ENCODE measurements around the gene RPS3. TPM values are rescaled to one million over a fixed set of nuclear protein-coding genes. Genes with fewer than 3 reads are reported as not detected.
A peak's percentile ranks its signal among the peaks of the same experiment; 100 is the strongest.

The RPS3 gene
- total RNA-seq, 2 donors from 2014 or later = 921 to 1,114 TPM

DNA sequence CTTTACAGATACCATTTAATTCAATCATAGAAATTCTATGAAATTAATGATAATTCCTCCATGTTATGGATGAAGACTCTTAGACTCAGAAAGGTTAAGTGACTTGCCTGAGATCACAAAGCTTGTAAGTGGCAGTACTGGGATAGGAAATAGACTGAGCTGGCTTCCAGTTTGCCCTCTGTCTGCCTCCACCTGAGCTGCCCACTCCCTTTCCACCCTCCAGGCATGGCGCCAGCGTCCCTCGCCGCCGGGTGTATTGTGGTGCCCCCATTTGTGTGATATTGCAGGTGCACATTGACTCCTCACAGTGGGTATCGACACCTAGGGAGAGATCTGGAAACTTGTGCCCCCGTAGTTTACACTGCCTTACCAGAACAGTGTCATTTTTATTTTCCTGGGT, 9.4 kb upstream of the RPS3 start:
- H3K27ac ChIP-seq = no peak overlapping the region
- H3K4me3 ChIP-seq = no peak overlapping the region
- H3K4me1 ChIP-seq = peaks cover 6% of the 10 kb centered on the region
- ATAC-seq = no peak
- DNase-seq = no peak
- H3K9me3 ChIP-seq = no peaks in the 10 kb centered on the region
- no peaks in the 10 kb centered on the region for H3K36me3 ChIP-seq (replicated peaks in 1 of 2; ENCODE audit: insufficient read depth in 1 of 2, low read depth in 2 of 2)
- no peaks in the 10 kb centered on the region for H3K27me3 ChIP-seq
- WGBS, 2 donors = 69 to 74% methylated on average over 7 of the region's 7 CpGs
- intact Hi-C loops (cut with DNase I) = no loop called here
- no peak for TF ChIP-seq POLR2A (IDR thresholded peaks at IDR 0.05)
- TF ChIP-seq, protein P1, sequence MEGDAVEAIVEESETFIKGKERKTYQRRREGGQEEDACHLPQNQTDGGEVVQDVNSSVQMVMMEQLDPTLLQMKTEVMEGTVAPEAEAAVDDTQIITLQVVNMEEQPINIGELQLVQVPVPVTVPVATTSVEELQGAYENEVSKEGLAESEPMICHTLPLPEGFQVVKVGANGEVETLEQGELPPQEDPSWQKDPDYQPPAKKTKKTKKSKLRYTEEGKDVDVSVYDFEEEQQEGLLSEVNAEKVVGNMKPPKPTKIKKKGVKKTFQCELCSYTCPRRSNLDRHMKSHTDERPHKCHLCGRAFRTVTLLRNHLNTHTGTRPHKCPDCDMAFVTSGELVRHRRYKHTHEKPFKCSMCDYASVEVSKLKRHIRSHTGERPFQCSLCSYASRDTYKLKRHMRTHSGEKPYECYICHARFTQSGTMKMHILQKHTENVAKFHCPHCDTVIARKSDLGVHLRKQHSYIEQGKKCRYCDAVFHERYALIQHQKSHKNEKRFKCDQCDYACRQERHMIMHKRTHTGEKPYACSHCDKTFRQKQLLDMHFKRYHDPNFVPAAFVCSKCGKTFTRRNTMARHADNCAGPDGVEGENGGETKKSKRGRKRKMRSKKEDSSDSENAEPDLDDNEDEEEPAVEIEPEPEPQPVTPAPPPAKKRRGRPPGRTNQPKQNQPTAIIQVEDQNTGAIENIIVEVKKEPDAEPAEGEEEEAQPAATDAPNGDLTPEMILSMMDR (IDR thresholded peaks at IDR 0.05) = no peak

GRCh38 chr11:75394085-75394840, 5.1 kb upstream of the RPS3 start:
- WGBS, 2 donors = 69 to 73% methylated on average over 8 of the region's 8 CpGs
- no peaks in the 10 kb centered on the region for H3K36me3 ChIP-seq (replicated peaks in 1 of 2; ENCODE audit: insufficient read depth in 1 of 2, low read depth in 2 of 2)
- TF ChIP-seq, protein P1 (IDR thresholded peaks at IDR 0.05) = no peak
- TF ChIP-seq POLR2A (IDR thresholded peaks at IDR 0.05) = no peak
- no peak for DNase-seq
- no peak overlapping the region for H3K27ac ChIP-seq
- H3K9me3 ChIP-seq = no peaks in the 10 kb centered on the region
- H3K4me1 ChIP-seq = no peaks in the 10 kb centered on the region
- no peaks in the 10 kb centered on the region for H3K27me3 ChIP-seq
- ATAC-seq = no peak
- intact Hi-C loops (cut with DNase I) = no loop called here
- no peak overlapping the region for H3K4me3 ChIP-seq

GRCh38 chr11:75398906-75399305, 412 bp upstream of the RPS3 start:
- 62 to 63% methylated on average over 8 of the region's 8 CpGs for WGBS, 2 donors

GRCh38 chr11:75400146-75400865, 988 bp downstream of the RPS3 start:
- H3K4me1 ChIP-seq = peaks cover 32% of the 10 kb centered on the region
- TF ChIP-seq POLR2A (IDR thresholded peaks at IDR 0.05) = no peak
- TF ChIP-seq, protein P1 (IDR thresholded peaks at IDR 0.05) = no peak
- H3K27ac ChIP-seq = peak overlapping the region; percentile 76 to 91 (median 86)
- H3K36me3 ChIP-seq (replicated peaks in 1 of 2; ENCODE audit: insufficient read depth in 1 of 2, low read depth in 2 of 2) = peaks cover 4 to 23% of the 10 kb centered on the region in 2 donors
- ATAC-seq = no peak
- H3K9me3 ChIP-seq = no peaks in the 10 kb centered on the region
- intact Hi-C loops (cut with DNase I) = no loop called here
- WGBS, 2 donors = 5 to 12% methylated on average over 11 of the region's 11 CpGs
- H3K4me3 ChIP-seq = peak overlapping the region; percentile 52 to 54
- DNase-seq = no peak
- no peaks in the 10 kb centered on the region for H3K27me3 ChIP-seq

More at GRCh38 chr11:75398906-75399305, 412 bp upstream of the RPS3 start:
- ATAC-seq (peak; percentile 3), DNase-seq (no peak)
- Histone ChIP-seq H3K27ac (no peak overlapping the region), H3K4me1 (peaks cover 32% of the 10 kb centered on the region), H3K27me3 (no peaks in the 10 kb centered on the region), H3K4me3 (no peak overlapping the region), H3K36me3 (replicated peaks in 1 of 2; ENCODE audit: insufficient read depth in 1 of 2, low read depth in 2 of 2) (peaks cover 0 to 15% of the 10 kb centered on the region in 2 donors), H3K9me3 (no peaks in the 10 kb centered on the region)
- TF ChIP-seq POLR2A (IDR thresholded peaks at IDR 0.05) = no peak
- TF ChIP-seq, protein P1 (IDR thresholded peaks at IDR 0.05) = no peak
- intact Hi-C loops (cut with DNase I) = no loop called here
